SK-N-MC (cell line): ENCODE results near the gene SYT2.
"Not testable (repeated sequence)": the region's sequence is repeated elsewhere in the genome, so short reads cannot be mapped to it uniquely, and the experiment has no call there.

Experiments used
- EZH2 ChIP-seq: fragments of 200-600 bp; sonication (generic); IDR thresholded peaks from one replicate; pipeline ENCODE4 v1.6.1; 2017; ENCODE audit warnings: antibody characterized with exemption
- FOXP2 ChIP-seq: optimal IDR thresholded peaks from 2 replicates; pipeline ENCODE3; 2011; ENCODE audit warnings: mild to moderate bottlenecking, moderate library complexity; ENCODE audit not compliant: insufficient read depth; ENCODE audit errors: extremely low read length, control extremely low read depth
- POLR2AphosphoS5 ChIP-seq: IDR thresholded peaks from 2 replicates; pipeline ENCODE4 v1.6.1; 2012; ENCODE audit warnings: mild to moderate bottlenecking, low read depth, low read length, borderline replicate concordance

DNA sequence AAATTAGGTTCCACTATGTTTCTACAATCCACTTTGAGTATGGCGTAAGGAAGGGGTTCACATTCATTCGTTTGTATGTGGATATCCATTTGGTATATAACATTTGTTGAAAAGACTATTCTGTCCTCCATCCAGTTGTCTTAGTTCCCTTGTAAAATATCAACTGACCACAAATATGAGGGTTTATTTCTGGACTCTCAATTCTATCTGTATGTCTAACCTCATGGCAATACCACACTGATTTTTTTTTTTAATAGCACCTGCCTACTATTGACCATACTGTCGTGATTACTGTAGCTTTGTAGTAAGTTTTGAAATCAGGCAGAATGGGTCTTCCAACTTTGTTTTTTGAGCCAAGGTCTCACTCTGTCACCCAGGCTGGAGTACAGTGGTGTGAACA lies 98.2 kb downstream of the SYT2 start:
- TF ChIP-seq POLR2AphosphoS5, EZH2, FOXP2: not testable (repeated sequence)
